ENCODE data around the gene C12orf56. TPM values are rescaled to one million over a fixed set of nuclear protein-coding genes. Genes with fewer than 3 reads are reported as not detected.

C12orf56 gene
- polyA plus RNA-seq, 1 donor (not counting 4 experiments of a cell fraction or from before 2014, with no cell fraction given), result 0.14 TPM

DNA sequence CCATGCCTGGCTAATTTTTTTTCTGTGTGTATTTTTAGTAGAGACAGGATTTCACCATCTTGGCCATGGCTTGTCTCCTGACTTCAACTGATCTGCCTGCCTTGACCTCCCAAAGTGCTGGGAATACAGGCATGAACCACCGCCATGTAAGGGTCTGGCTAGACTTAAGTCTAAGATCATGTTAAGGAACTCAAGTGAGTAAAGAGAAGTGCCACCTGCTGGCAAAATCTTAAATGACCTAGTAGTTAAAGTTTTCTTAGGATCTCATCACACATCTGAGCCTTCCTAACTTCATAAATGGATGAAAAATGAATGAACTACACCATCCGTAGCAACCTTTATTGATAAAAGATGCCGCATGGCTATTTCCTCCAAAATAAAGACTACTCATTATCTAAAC is 1.7 kb upstream of the C12orf56 start:
- TF ChIP-seq EZH2 (IDR thresholded peaks at IDR 0.05; ENCODE audit: low read length), result no peak
- TF ChIP-seq, protein P1, sequence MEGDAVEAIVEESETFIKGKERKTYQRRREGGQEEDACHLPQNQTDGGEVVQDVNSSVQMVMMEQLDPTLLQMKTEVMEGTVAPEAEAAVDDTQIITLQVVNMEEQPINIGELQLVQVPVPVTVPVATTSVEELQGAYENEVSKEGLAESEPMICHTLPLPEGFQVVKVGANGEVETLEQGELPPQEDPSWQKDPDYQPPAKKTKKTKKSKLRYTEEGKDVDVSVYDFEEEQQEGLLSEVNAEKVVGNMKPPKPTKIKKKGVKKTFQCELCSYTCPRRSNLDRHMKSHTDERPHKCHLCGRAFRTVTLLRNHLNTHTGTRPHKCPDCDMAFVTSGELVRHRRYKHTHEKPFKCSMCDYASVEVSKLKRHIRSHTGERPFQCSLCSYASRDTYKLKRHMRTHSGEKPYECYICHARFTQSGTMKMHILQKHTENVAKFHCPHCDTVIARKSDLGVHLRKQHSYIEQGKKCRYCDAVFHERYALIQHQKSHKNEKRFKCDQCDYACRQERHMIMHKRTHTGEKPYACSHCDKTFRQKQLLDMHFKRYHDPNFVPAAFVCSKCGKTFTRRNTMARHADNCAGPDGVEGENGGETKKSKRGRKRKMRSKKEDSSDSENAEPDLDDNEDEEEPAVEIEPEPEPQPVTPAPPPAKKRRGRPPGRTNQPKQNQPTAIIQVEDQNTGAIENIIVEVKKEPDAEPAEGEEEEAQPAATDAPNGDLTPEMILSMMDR (optimal IDR thresholded peaks at IDR 0.05 in 1 of 3, IDR thresholded peaks at IDR 0.05 in 1 of 3, conservative IDR thresholded peaks at IDR 0.05 in 1 of 3; ENCODE audit: extremely low read depth in 1 of 3, insufficient read depth in 2 of 3, low read length in 3 of 3), result peak; percentile 17 to 39 (median 31)
- no peaks in the 10 kb centered on the region for H3K9me1 ChIP-seq (ENCODE audit: control insufficient read depth, extremely low read depth, insufficient read depth, low read length)
- H3K9ac ChIP-seq (ENCODE audit: control insufficient read depth, extremely low read depth, insufficient read depth, low read length), result no peak overlapping the region
- H2AFZ ChIP-seq (ENCODE audit: control insufficient read depth, low read length), result no peak overlapping the region
- dilution Hi-C loops (cut with MboI; ENCODE audit: extremely low pct_ligation_motif_present, low sequenced_read_pairs), result no loop called here
- H3K27me3 ChIP-seq (ENCODE audit: control insufficient read depth, extremely low read depth, insufficient read depth, low read length), result no peaks in the 10 kb centered on the region
- no peaks in the 10 kb centered on the region for H4K20me1 ChIP-seq (ENCODE audit: control insufficient read depth, extremely low read depth, insufficient read depth, low read length)
- peaks cover 7% of the 10 kb centered on the region for H3K4me1 ChIP-seq (ENCODE audit: control insufficient read depth, extremely low read depth, insufficient read depth, low read length)
- no peaks in the 10 kb centered on the region for H3K9me3 ChIP-seq (ENCODE audit: control insufficient read depth, low read depth, low read length)
- no peak overlapping the region for H3K27ac ChIP-seq (ENCODE audit: control insufficient read depth, insufficient read depth, low read length)
- no peaks in the 10 kb centered on the region for H3K79me2 ChIP-seq (ENCODE audit: control insufficient read depth, insufficient read depth, low read length)
- no peak overlapping the region for H3K4me2 ChIP-seq (ENCODE audit: control insufficient read depth, extremely low read depth, insufficient read depth, low read depth, low read length)
- DNase-seq (ENCODE audit: low read depth, low spot score), result no peak
- H3K4me3 ChIP-seq (ENCODE audit: control insufficient read depth in 2 of 3, extremely low read depth in 1 of 3, insufficient read depth in 2 of 3, low read depth in 1 of 3, low read length in 3 of 3), result no peak overlapping the region
- no peak for FAIRE-seq
- no peaks in the 10 kb centered on the region for H3K36me3 ChIP-seq (ENCODE audit: control insufficient read depth in 2 of 2, extremely low read depth in 1 of 2, insufficient read depth in 2 of 2, low read length in 2 of 2)

DNA sequence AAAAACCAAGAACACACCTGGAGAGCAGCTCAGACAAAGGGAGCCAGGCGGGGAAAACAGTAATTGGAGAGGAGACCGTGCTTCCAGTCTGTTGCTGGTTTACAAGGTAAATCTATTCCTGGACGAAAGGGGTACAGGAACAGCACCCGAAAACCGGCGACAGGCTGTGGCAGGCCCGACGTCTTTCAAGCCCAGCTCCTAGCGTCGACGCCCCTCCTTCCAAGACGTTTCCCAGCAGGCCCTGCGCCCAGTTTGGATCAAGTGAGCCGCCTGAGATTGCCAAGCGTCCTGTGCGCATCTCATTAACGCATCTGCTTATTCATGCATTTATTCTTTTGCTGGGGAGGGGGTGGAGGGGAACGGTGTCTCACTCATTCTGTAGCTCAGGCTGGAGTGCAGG is 1.4 kb downstream of the C12orf56 start:
- Histone ChIP-seq H3K79me2 (ENCODE audit: control insufficient read depth, insufficient read depth, low read length) (no peaks in the 10 kb centered on the region), H3K27ac (ENCODE audit: control insufficient read depth, insufficient read depth, low read length) (no peak overlapping the region), H3K9ac (ENCODE audit: control insufficient read depth, extremely low read depth, insufficient read depth, low read length) (no peak overlapping the region), H2AFZ (ENCODE audit: control insufficient read depth, low read length) (peak overlapping the region; percentile 74), H4K20me1 (ENCODE audit: control insufficient read depth, extremely low read depth, insufficient read depth, low read length) (no peaks in the 10 kb centered on the region), H3K9me1 (ENCODE audit: control insufficient read depth, extremely low read depth, insufficient read depth, low read length) (no peaks in the 10 kb centered on the region), H3K4me2 (ENCODE audit: control insufficient read depth, extremely low read depth, insufficient read depth, low read depth, low read length) (peak overlapping the region; percentile 24), H3K4me1 (ENCODE audit: control insufficient read depth, extremely low read depth, insufficient read depth, low read length) (peaks cover 22% of the 10 kb centered on the region), H3K4me3 (ENCODE audit: control insufficient read depth in 2 of 3, extremely low read depth in 1 of 3, insufficient read depth in 2 of 3, low read depth in 1 of 3, low read length in 3 of 3) (no peak overlapping the region), H3K27me3 (ENCODE audit: control insufficient read depth, extremely low read depth, insufficient read depth, low read length) (no peaks in the 10 kb centered on the region), H3K36me3 (ENCODE audit: control insufficient read depth in 2 of 2, extremely low read depth in 1 of 2, insufficient read depth in 2 of 2, low read length in 2 of 2) (no peaks in the 10 kb centered on the region), H3K9me3 (ENCODE audit: control insufficient read depth, low read depth, low read length) (no peaks in the 10 kb centered on the region)
- no peak for DNase-seq (ENCODE audit: low read depth, low spot score)
- FAIRE-seq, result no peak
- dilution Hi-C loops (cut with MboI; ENCODE audit: extremely low pct_ligation_motif_present, low sequenced_read_pairs), result no loop called here
- TF ChIP-seq, protein P1 (optimal IDR thresholded peaks at IDR 0.05 in 1 of 3, IDR thresholded peaks at IDR 0.05 in 1 of 3, conservative IDR thresholded peaks at IDR 0.05 in 1 of 3; ENCODE audit: extremely low read depth in 1 of 3, insufficient read depth in 2 of 3, low read length in 3 of 3), result no peak
- no peak for TF ChIP-seq EZH2 (IDR thresholded peaks at IDR 0.05; ENCODE audit: low read length)

Data from keratinocyte (primary cell).